Measurements from ENCODE around the gene SH3GL2.
"Not testable (repeated sequence)": the region's sequence is repeated elsewhere in the genome, so short reads cannot be mapped to it uniquely, and the experiment has no call there.

SH3GL2 gene

DNA sequence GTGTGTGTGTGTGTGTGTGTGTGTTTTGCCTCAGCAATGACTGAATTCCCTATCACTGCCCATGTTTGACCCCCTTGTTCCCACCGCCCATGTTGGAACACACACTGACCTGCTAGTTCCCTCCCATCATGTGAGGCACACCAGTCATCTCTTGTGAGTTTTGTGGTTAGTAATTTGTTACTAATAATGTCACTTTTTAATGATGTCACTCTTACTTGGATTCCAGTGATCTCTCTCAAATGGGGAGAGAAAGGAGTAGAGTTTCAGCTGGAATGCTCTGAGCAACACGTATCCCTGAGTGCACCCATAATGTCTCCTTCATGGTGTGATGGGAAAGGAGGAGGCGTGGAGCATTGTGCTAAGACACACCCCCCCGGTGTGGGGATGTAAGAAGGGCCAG lies 172.6 kb downstream of the SH3GL2 start:
- no peak for DNase-seq (ENCODE audit: low read depth in 2 of 2)

DNA sequence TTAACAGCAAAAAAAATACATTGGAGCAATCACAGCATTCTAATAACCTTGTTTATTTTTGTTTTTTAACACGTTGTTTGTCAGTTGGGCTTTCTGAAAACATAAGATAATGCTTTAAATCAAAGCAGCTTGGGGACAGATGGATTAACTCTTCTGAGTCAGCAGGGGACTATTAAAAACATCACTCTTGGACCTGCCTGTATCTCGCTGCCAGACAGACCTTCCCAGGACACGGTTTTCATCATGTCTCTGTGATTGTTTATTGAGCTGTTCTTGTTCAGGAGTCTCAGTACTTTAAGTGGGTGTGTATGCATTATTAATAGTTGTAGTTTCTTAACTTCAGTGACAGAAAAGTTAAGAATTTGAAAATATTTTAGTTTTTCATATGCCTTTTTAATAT lies 173.2 kb downstream of the SH3GL2 start:
- DNase-seq (ENCODE audit: low read depth in 2 of 2), result no peak

DNA sequence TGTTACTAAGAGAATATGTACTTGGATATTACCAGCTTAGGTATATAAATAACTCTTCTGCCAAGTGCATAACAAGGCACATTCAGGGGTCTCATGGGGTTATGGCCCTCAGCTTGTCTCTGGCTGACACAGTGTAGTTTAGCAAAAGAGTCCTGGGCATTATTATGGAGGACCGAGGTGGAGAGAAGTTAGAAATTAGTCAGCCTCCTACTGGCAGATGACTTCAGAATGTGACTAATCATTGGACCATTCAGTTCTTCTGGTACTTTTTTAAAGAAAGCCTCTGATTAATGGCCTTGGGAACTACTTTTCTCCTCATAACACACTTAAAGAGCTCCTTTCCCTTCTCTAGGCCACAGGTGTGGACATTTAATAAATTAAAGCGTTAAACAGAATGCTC lies 178.9 kb downstream of the SH3GL2 start:
- no peak for DNase-seq (ENCODE audit: low read depth in 2 of 2)

GRCh38 chr9:17760250-17760649 lies 181.4 kb downstream of the SH3GL2 start:
- DNase-seq (ENCODE audit: low read depth in 2 of 2), result no peak

DNA sequence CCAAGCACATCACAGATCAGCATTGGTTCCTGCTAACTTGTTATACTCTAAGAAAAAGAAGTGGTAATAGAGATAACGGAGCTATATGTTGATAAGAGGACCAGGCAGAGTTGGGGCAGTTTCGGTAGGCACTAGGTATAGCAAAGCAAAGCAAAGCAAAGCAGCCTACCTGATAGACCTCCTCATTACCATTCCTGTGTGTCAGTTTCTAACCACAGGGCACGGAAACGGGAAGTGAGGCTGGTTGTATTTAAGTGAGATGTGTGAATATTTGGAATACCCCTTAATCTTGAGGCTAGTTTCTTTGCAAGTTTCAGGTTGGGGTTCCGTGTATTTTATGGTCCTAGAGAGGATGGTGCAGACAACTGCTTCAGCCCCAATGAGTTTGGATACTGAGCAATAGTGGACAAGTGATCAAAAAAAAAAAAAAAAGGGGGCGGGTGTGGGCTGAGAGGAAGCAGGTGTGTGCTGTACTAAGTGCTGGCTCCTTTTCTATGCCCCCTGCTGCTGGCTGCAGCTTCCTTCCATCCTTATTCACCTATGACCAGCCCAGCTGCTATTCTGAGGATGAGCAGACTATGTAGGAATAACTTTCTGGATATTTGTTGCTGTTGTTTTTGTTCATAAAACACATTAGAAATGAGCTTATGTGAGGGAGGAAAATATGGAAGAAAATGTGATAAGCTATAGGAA lies 183.3 kb downstream of the SH3GL2 start:
- DNase-seq (ENCODE audit: low read depth in 2 of 2), result no peak

GRCh38 chr9:17764306-17764705 lies 185.4 kb downstream of the SH3GL2 start:
- DNase-seq (ENCODE audit: low read depth in 2 of 2), result no peak

DNA sequence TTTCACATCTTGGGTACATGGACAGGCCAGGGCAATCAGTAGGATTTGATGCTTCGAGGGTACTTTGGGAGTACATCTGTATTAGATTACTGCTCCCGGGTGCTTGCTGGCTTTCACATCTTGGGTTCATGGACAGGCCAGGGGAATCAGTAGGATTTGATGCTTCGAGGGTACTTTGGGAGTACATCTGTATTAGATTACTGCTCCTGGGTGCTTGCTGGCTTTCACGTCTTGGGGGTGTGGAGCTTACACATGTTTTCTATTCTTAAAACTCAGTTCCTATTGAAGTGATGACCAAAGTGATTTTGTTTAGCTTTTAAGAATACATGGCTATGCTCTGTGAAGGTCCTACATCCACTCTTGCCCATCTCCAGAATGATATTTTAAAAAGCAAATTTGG lies 186.3 kb downstream of the SH3GL2 start:
- DNase-seq (ENCODE audit: low read depth in 2 of 2), result not testable (repeated sequence)

DNA sequence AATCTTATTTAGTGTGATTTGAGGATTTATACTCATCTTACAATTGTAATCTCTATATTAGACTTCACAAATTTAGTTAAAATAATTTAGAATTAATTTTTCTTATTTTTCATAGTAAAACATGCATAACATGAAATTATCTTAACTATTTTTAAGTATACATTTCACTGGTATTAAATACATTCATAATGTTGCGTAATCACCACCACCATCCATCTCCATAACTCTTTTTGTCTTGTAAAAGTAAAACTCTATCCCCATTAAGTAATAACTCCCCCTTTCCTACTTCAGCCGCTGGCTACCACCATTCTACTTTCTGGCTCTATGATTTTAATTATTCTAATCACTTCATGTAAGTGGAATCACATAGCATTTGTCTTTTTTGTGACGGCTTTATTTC lies 193.4 kb downstream of the SH3GL2 start:
- DNase-seq (ENCODE audit: low read depth in 2 of 2), result no peak

DNA sequence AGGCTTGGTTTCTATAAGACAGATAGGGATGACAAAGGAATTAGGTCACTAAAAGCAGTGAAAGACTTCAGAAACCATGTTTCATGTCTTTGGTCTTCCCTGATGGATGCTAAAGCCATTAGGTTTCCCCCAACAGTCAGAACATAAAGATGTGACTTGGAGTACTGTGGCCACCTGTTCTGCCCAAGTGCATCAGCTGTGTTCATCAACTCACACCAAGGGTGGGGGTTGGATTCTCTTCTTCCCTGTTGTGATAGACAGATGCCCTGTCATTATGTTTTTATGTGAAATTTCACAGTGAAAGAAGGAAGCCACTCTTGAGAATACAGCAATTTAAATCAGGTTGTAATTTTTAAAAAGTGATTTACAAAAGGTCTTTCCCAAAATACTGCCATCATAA lies 196.8 kb downstream of the SH3GL2 start:
- DNase-seq (ENCODE audit: low read depth in 2 of 2), result no peak

DNA sequence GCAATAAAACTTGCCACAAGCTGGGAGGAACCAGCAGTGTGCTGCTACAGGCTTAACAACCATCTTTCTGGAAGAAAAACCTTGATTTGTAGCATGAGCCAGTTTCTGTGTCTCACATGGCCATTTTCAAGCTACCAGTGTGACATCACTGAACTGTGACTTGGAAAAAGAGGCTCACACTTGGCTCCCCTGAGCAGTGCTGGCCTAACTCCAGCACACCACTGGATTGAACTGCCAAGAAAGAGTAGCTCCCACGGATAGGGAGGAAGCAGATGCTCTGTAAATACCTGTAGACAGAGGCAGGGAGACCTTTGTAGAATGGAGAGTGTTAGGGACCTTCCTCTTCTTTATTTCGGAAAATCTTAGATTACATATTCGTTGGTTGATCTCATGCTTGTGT lies 197.9 kb downstream of the SH3GL2 start:
- no peak for DNase-seq (ENCODE audit: low read depth in 2 of 2)

DNA sequence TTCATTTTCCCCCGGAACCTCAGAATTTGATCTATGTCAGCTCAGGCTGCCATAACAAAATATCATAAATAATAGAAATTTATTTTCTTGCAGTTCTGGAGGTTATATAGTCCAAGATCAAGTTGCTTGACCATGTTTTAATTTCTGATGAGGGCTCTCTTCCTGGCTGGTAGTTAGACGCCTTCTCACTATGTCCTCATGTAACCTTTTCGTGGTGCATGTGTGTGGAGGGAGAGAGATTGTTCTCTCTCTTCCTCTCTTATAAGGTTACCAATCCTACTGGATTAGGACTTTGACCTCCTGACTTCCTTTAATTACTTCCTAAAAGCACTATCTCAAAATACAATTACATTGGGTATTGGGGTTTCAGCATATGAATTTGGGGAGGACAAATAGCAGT lies 198.6 kb downstream of the SH3GL2 start:
- DNase-seq (ENCODE audit: low read depth in 2 of 2), result no peak

- no peak for DNase-seq (ENCODE audit: low read depth in 2 of 2)
These were observed 203.7 kb downstream of the SH3GL2 start for GRCh38 chr9:17782430-17783149.

- no peak for DNase-seq (ENCODE audit: low read depth in 2 of 2)
These were observed 204.4 kb downstream of the SH3GL2 start for GRCh38 chr9:17783227-17783626.

DNA sequence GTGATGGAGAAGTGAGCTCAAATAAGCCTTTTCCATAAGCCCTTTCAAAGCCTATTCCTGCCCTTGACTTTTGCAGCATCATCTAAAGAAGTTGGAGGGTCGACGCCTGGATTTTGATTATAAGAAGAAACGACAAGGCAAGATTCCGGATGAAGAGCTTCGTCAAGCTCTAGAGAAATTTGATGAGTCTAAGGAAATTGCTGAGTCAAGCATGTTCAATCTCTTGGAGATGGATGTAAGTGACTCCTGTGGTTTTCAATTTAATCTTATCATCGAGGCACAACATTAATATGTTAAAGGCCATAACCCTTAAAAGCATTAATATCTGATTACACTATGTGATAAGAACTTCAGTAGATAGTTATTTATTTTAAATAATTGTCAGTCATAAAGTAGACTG lies 210.4 kb downstream of the SH3GL2 start:
- DNase-seq (ENCODE audit: low read depth in 2 of 2), result no peak

- no peak for DNase-seq (ENCODE audit: low read depth in 2 of 2)
These were observed 215.1 kb downstream of the SH3GL2 start for GRCh38 chr9:17793713-17794622.

DNA sequence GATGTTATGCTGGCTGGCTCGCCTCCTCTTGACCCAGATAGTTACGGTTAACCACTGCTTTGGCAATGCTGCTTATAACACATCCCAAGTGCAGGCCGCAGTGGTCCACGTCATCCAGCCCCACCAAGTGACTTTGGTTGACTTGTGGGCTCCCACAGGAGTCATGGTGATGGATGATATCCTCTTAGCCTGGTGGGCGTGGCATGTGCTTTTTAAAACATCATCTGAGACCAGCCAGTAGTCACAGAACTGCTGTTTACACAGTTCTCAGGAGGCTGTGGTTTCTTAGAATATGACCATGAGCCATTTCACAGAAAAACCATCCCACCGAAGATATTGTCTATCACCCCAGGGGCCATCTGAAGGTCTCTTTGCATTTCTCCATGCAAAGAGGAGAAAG lies 216.9 kb downstream of the SH3GL2 start:
- no peak for DNase-seq (ENCODE audit: low read depth in 2 of 2)

GRCh38 chr9:17799369-17799768 lies 220.5 kb downstream of the SH3GL2 start:
- no peak for DNase-seq (ENCODE audit: low read depth in 2 of 2)

GRCh38 chr9:17800418-17800817 lies 221.6 kb downstream of the SH3GL2 start:
- no peak for DNase-seq (ENCODE audit: low read depth in 2 of 2)

DNA sequence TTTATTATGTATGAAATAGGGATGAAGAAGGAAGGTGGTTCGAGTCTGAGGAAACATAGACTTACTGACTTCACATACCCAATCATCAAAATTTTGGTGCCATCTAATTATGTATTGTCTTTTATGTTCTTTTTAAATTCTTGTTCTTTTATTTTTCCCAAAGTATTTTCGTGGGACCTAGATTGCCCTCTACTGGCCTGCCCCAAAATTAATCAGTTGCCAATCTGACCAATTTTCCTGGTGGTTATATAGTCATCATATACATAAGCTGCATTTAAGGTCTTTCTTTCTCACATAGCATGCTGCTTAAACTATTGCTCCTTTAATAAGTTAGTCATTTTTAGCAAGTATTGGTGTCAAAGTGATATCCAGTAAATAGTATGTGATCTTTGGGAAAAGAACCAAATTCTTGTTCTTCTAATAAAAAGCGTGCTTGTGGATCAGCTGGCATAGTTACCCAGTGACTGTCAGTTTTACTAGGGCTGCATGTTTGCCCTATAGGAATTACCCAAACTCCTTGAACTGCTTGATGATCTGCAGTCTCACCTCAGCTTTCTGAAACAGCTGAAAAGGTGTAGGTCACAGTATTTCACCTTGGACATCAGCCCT lies 223.5 kb downstream of the SH3GL2 start:
- DNase-seq (ENCODE audit: low read depth in 2 of 2), result no peak

DNA sequence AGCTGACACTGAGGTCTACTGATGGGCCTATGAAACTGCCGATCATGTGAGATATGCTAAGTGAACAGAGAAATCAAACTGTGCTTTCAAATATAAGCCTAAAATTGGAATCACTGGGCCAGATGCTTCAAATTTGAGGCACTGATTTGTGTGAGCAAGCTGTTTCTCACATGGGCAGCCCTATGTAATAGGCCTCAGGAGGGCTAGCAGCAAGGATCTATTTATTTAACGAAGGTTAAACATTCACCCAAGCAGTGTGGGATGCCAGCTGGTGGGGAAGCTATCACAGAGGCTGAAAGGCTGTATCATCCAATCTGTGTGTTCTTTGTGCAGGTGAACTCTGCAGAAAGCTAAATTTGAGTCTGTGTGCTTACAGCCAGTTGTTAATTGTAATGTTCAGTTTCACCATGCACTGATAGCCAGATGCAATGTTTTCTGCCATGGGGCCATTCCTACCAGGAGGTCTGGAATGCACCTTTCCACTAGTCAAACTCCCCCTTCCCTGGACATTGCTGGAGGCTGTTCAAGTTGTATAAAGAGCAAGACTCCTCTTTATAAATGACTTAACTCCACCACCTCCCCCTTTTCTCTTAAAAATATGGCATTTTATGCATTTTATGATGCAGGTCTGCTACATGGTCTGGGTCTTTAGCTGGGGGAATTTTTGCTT lies 228.9 kb downstream of the SH3GL2 start:
- DNase-seq (ENCODE audit: low read depth in 2 of 2), result no peak

DNA sequence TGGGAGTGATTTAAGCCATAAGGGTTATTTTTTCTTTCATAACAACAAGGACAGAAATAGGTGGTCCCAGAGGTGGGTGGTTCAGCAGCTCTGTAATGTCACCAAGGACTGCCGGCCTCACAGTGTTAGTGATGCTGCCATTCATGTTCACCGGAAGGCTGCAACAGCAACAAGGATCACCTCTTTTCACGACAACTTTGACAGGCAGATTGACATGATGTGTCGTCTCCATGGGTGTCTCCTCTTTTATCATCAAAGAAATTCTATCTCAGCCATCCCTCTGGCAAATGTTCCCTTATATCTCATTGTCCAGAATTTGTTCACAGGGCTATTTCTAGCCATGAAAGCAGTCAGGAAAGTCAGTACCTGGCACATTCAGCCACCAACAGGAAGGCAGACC lies 231.5 kb downstream of the SH3GL2 start:
- DNase-seq (ENCODE audit: low read depth in 2 of 2), result no peak

Data from stimulated activated CD8-positive, alpha-beta memory T cell treated with anti-CD3 and anti-CD28 coated beads, Interleukin-2, amount 100 ng/mL, for 1 hour (primary cell).